ENCODE results near the gene HNRNPLL.

- TF ChIP-seq CTCF (IDR thresholded peaks at IDR 0.05) (no peak), POLR2A (IDR thresholded peaks at IDR 0.05) (no peak)
These were observed 1.1 kb downstream of the HNRNPLL start for GRCh38 chr2:38601463-38602135.

All from gastroesophageal sphincter (tissue), 3 donors.